ENCODE data around the gene VSTM2L. TPM values are rescaled to one million over a fixed set of nuclear protein-coding genes. Genes with fewer than 3 reads are reported as not detected.

The VSTM2L gene
- polyA plus RNA-seq, 1 of the 3 experiments (the other 2 are of a cell fraction): 5.1 TPM

- Histone ChIP-seq H2AFZ (ENCODE audit: low read depth) (no peak overlapping the region), H4K20me1 (ENCODE audit: insufficient read depth) (no peaks in the 10 kb centered on the region), H3K9me2 (no peaks in the 10 kb centered on the region), H3K9me3 (no peaks in the 10 kb centered on the region), H3F3A (replicated peaks; ENCODE audit: insufficient read depth) (no peaks in the 10 kb centered on the region), H3K27ac (ENCODE audit: low read depth in 2 of 2, low read length in 1 of 2) (no peak overlapping the region), H3K4me2 (no peak overlapping the region), H3K4me3 (ENCODE audit: low read depth in 2 of 2, low read length in 1 of 2) (no peak overlapping the region), H3K9ac (no peak overlapping the region), H3K79me2 (ENCODE audit: insufficient read depth) (no peaks in the 10 kb centered on the region), H3K36me3 (replicated peaks in 1 of 2; ENCODE audit: control insufficient read depth in 1 of 2, insufficient read depth in 2 of 2, low read length in 1 of 2) (no peaks in the 10 kb centered on the region), H3K4me1 (ENCODE audit: control insufficient read depth in 1 of 2, insufficient read depth in 2 of 2, low read depth in 1 of 2, low read length in 1 of 2) (peaks cover 0 to 24% of the 10 kb centered on the region in 2 experiments; a peak in 2 of 4 replicates), H3K27me3 (ENCODE audit: insufficient read depth) (no peaks in the 10 kb centered on the region)
- no peak for TF ChIP-seq CHD2 (IDR thresholded peaks at IDR 0.05; ENCODE audit: low read length, partially characterized antibody)
- no peak for TF ChIP-seq GATA2 (CRISPR knock-in tag; IDR thresholded peaks at IDR 0.05)
- no peak for TF ChIP-seq PBX3 (IDR thresholded peaks at IDR 0.05)
- TF ChIP-seq EP300 (IDR thresholded peaks at IDR 0.05; ENCODE audit: borderline replicate concordance in 1 of 2, low read depth in 1 of 2, low read length in 1 of 2): no peak
- no peak for TF ChIP-seq RAD21 (IDR thresholded peaks at IDR 0.05; ENCODE audit: low read length)
- TF ChIP-seq SIN3A (IDR thresholded peaks at IDR 0.05; ENCODE audit: borderline replicate concordance, low read depth, low read length): no peak
- no peak for TF ChIP-seq USF1 (IDR thresholded peaks at IDR 0.05; ENCODE audit: borderline replicate concordance, low read depth)
- WGBS (ENCODE audit: low lambda C conversion rate): 80% methylated on average over 31 of the region's 32 CpGs
- POLR2A ChIA-PET: no interaction called here
- CTCF ChIA-PET: interaction anchor here (2.2 kb wide), 1 partner anchor 12 kb away, joined by 9 read pairs; no protein-coding TSS in a partner anchor
- peak; percentile 46 for DNase-seq
These were observed 17.1 kb upstream of the VSTM2L start for GRCh38 chr20:37885593-37886503.

- 91% methylated on average over 3 of the region's 4 CpGs for WGBS (ENCODE audit: low lambda C conversion rate)
- Histone ChIP-seq H3K79me2 (ENCODE audit: insufficient read depth) (no peaks in the 10 kb centered on the region), H3K9me2 (no peaks in the 10 kb centered on the region), H3K27me3 (ENCODE audit: insufficient read depth) (no peaks in the 10 kb centered on the region), H3K36me3 (replicated peaks in 1 of 2; ENCODE audit: control insufficient read depth in 1 of 2, insufficient read depth in 2 of 2, low read length in 1 of 2) (no peaks in the 10 kb centered on the region), H3K4me2 (no peak overlapping the region), H3K27ac (ENCODE audit: low read depth in 2 of 2, low read length in 1 of 2) (no peak overlapping the region), H3K4me3 (ENCODE audit: low read depth in 2 of 2, low read length in 1 of 2) (no peak overlapping the region), H4K20me1 (ENCODE audit: insufficient read depth) (no peaks in the 10 kb centered on the region), H3F3A (replicated peaks; ENCODE audit: insufficient read depth) (no peaks in the 10 kb centered on the region), H2AFZ (ENCODE audit: low read depth) (no peak overlapping the region), H3K9ac (no peak overlapping the region), H3K9me3 (no peaks in the 10 kb centered on the region), H3K4me1 (ENCODE audit: control insufficient read depth in 1 of 2, insufficient read depth in 2 of 2, low read depth in 1 of 2, low read length in 1 of 2) (peaks cover 0 to 14% of the 10 kb centered on the region in 2 experiments; a peak in 2 of 4 replicates)
- peak; percentile 48 for DNase-seq
- POLR2A ChIA-PET: interaction anchor here (0.6 kb wide), 1 partner anchor 1934 kb away, joined by 3 read pairs; no protein-coding TSS in a partner anchor
- CTCF ChIA-PET: interaction anchor here (0.5 to 2.2 kb wide), 3 partner anchors 11 to 322 kb away, joined by 5 to 9 read pairs (median 7); no protein-coding TSS in a partner anchor
- no peak for TF ChIP-seq CTCF (IDR thresholded peaks at IDR 0.05)
- TF ChIP-seq NFIC (IDR thresholded peaks at IDR 0.05; ENCODE audit: borderline replicate concordance): no peak
- TF ChIP-seq EP300 (IDR thresholded peaks at IDR 0.05; ENCODE audit: borderline replicate concordance in 1 of 2, low read depth in 1 of 2, low read length in 1 of 2): no peak
- TF ChIP-seq RCOR1 (IDR thresholded peaks at IDR 0.05; ENCODE audit: low read length): 0 out of 2 replicates have a peak, but pooled peaks have one; percentile 6
- peak; percentile 67; the same call in 1 of the 2 replicates for TF ChIP-seq USF1 (IDR thresholded peaks at IDR 0.05; ENCODE audit: borderline replicate concordance, low read depth)
These were observed 16.1 kb upstream of the VSTM2L start for GRCh38 chr20:37886851-37887297.

All from SK-N-SH (cell line).